DMS79 treated with DMSO at 0.1 percent for 48 hours (cell line): ENCODE measurements around the gene SAMD8.

Source experiments
- DNase-seq: peaks from one replicate; lab custom pipeline; 2025; lab: John Stamatoyannopoulos, UW

The SAMD8 gene

DNA sequence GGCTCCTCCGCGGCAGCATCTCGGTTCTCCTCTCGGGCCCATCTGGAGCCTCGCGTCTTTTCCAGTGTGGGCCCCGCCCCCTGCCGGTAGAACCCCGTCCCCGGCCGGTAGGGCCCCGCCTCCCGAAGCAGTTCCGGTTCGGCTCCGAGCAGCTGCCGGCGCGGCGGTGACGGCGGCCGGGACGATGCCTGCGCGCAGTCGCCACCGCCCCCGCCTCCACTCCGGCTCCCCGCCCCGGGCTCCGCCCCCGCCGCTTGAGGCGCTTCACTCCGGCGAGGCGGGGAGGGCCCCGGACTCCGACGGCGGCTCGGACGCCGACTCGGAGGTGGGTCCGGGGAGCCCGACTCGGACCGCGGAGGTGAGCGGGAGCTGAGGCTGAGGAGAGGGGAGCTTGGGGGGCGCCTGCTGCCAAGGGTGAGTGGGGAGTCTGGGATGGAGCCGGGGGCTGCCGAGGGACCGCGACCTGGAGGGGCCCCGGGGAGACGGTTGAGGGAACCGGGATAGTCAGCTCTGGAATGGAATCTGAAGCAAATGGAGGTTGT, at the start of gene SAMD8:
SAMD8 (plus strand) TSS at position 292 of the 542 bp plus-strand sequence. CDS start 38,873 bp downstream, outside the sequence.
- peak; percentile 76 for DNase-seq

DNA sequence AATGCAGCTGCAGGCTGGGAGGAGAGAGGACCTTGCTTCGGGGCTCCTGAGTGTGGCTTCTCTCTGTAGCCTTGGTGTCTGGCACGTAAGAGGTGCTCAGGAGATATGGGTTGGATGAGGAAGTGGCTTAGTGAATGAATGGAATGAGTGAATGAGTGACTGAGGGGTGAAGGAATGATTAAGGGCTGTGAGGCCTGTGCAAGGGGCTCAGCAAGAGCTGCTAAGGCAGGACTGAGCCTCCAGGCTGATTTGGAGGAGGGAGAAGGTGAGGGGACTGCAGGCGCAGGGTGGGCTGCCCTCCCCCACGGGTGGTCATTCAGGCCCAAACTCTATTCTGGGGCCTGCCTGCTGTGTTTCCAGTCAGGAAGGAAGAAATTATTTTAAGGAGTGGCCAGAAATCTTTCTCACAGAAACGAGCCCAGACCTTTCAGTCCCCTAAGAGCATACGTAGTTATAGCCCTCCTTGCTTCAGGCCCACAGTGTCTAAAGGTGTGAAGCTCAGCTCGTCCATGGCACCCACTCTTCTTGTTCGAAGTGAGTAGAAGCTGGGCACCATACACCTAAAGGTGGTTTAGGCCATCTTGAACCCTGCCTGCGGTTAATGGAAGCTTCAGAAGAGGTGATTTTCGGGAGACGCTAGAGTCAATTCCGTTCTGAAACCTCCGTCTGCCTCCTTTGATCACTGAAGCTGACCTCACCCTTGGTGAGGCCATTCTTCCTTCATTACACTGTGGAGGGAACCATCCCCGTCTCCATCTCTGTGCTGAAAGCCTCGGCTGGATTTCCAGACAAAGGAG, 49.5 kb upstream of the SAMD8 start:
- no peak for DNase-seq

DNA sequence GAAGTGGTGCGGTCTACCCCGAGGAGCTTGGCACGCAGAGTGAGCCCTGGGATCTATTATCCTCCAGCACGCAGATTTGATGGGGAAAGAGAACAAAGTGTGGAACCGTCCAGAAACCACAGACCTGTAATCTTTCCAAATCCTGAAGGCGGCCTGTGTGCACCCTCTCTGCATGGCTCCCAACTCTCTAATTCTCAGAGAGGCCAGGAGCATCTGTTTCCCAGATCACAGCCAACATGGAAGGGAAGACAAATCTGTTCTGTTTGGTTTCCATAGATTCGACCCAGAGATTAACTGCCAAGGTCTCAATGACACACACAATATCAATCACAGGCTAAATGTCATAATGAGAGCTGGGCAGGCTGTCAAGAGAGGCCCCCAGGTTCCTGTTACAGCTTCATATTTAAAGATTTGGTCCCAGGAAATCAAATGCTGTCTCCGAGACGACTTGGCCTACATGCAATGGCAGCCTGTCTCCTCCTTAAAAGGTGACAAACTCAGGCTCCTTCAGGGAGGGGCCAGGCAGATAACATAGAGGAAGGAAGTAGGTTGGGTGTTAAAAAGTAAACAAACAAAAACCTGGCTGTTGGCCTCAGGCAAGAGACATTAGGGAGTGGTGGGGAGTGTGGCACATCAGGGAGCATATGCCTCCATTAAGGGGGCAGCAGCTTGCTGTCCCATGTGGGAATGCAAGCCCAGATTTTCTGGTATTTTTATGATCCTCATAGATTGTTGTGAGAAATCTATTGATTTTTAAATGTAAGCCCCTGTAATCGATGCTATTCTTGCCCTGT, 48.8 kb upstream of the SAMD8 start:
- DNase-seq = no peak

DNA sequence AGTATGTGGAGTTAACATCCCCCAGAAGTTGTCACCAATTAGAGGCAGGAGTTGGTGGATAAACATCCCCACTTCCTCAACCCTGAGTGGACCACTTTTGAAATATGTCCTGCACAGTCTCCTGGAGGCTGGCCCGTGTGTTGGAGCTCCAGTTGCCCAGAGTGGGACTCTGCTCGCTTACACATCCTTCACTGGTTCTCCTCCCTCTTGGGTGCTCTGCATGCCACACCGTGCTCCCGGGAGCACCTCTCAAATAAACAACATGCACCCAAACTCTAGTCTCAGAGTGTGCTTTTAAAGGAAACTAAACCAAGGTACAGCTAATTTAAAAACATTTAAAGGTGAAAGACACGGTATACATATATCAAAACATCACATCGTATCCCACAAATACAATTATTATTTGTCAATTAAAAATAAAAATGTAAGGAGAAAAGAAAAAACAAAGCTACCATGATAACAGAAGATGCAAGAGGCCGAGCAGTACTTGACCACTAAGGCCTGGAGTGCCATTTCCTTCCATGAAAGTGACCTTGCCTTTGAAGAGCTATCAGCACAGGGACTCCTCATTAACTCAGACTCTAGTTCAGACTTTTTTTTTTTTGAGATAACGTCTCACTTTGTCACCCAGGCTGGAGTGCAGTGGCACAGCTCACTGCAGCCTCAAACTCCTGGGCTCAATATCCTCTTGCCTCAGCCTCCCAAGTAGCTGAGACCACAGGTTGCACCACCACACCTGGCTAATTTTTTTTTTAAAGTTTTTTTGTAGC, 47.8 kb upstream of the SAMD8 start:
- DNase-seq = no peak

DNA sequence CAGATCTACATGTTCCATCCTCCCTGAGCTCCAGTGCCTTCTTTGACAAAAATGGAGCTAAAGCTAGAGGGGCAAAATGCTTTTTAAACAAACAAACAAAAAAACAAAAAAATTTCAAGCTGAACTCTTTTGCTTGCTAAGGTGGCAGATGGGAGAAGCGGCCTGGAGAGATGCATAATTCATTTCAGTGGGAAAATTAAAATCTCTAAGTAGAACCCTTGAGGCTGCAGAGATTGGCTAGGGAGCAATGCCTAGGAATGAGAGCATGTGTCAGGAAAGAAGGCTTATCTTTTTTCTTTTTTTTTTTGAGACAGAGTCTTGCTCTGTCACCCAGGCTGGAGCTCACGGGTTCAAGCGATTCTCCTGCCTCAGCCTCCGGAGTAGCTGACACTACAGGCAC, 46.4 kb upstream of the SAMD8 start:
- no peak for DNase-seq

DNA sequence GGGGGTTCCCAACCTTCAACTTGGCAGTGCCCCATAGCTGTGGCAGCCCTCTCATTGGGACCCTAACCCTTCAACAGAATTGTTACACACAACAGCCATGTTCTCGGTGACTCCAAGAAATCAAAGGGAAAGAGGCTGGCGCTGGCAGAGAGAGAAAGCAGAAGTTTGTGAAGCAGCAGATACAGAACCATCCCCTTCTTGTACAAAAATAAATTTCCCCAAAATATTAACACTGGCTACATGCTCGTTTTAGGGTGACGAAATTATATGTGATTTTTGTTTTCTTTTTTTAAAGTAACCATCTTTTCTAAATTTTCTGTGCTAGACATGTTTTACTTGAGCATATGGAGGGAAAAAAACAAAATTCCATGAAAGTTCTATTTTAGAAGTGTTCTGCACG, 45.2 kb upstream of the SAMD8 start:
- DNase-seq = no peak

DNA sequence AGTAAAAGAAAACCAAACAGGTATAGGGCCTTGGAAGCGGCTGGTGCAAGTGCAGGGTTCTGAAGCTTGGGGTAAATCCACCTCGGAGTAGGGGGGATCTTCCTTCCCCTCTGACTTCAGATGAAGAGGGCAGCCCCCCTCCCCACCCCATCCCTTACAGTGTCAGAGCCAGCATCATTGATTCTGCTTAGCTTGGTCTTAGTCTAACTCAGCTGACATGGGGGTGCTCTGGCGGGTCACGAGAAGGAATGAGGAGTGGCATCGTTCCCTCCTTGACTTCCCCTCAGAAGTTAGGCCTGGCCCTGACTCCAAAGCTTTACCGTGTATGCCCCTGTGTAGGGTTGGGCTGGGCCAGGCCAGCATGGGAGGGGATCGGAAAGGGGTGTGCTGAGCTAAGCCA, 44.2 kb upstream of the SAMD8 start:
- DNase-seq = no peak

DNA sequence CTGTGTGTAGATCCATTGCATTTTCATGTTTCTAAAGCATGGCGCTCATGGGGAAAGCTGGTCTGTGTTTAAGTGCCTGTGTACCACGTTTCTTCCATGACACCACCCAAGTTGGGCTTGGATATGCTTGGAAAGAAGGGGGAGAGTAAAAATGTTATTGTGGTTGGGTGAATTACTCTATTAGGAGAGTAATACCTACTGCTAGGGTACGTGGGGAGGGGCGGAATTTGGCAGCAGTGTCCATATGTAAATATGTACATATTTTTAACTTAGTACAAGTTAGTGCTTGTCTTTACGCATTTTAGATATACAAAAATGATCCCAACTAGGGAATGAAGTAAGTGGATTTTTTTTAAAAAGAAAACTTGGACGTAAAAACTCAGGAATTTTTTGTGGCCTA, 42.9 kb upstream of the SAMD8 start:
- no peak for DNase-seq

DNA sequence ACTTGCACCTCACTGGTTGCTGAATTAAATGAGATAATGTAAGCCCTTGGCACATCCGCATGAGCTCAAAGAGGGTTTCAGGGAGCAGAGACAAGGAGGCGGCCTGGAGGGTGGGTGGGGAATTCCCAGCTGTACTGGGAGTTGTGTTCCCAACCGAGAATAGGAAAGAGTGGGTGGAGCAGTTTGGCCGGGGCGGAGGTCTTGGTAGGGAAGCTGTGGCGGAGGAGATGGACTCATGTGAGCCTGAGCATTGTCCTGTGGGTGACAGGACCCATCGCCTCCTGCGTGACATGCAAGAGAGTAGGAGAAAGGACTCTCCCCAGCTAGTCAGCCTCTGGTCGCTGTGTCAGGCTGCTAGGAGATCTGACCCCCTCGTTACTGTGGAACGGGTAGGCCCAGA, 41.0 kb upstream of the SAMD8 start:
- DNase-seq = no peak

DNA sequence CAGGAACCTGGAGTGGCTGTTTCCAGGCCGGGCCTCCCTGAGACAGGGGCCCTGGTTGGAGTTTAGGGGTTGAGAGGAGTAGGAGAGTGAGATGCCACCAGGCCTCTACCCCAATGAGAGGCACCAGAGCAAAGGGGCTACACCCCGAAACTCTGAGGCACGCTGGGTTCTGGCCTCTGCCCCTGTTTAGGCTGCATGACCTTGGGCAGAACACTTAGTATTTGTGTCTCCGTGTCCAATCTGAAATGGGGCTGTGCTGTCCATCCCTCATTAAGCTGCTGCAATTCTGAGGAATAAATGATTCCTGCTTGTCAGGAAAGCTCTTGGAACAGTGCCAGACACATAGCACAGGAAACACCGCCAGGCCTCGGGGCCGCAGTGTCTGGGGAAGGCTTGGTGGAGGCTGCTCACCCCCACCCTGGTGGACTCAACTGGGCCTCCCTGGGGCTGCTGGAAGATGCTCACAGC, 40.5 kb upstream of the SAMD8 start:
- DNase-seq = no peak

DNA sequence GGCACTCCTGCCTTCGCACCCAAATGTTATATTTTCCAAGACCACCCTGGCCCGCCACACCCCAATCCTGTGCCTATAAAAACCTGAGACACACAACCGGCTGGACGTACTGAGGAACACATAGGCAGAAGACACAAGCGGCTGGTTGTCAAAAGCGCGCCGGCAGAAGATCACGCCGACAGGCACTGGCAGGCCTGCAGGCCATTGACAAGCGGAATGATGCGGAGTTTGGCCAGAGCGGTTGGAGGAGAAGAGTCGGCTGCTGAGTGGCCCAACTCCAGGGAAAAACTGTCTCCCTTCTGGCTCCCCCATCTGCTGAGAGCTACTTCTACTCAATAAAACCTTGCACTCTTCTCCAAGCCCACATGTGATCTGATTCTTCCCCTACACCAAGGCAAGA, 39.7 kb upstream of the SAMD8 start:
- no peak for DNase-seq

DNA sequence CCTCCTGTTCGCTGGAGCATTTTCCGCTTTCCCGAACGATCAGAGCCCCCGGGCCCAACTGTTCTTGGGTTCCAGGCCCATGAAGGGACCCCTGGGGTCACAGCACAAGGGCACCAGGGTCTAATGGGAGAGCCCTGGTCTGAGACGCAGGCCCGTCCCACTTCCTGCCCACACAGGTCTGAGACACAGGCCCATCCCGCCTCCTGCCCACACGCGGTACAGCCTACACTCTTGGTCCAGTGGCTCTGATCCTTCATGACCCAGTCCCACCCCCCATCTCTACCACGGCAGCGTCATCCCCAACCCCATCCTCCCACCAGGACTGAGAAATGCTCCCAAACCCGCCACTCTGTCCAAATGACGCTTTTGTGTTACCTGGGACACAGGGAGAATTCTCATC, 38.7 kb upstream of the SAMD8 start:
- no peak for DNase-seq

DNA sequence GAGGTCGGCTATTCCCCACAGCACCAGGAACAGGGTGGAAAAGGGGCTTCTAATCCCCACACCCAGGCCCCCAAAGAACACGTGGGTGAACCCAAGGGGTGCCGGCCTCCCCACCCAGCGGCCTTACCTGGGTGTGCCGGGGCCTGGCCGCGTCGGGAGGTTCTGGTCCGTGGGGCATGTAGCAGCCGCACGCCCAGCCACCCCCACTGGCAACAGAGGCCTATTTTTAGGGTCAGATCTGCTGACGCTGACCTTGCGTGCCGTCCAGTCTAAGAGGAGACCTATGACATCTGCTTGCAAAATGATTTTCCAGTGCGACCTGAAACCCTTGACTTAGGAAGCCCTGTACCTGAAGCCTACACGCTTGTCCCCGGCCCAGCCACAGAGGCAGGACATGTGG, 38.0 kb upstream of the SAMD8 start:
- no peak for DNase-seq

DNA sequence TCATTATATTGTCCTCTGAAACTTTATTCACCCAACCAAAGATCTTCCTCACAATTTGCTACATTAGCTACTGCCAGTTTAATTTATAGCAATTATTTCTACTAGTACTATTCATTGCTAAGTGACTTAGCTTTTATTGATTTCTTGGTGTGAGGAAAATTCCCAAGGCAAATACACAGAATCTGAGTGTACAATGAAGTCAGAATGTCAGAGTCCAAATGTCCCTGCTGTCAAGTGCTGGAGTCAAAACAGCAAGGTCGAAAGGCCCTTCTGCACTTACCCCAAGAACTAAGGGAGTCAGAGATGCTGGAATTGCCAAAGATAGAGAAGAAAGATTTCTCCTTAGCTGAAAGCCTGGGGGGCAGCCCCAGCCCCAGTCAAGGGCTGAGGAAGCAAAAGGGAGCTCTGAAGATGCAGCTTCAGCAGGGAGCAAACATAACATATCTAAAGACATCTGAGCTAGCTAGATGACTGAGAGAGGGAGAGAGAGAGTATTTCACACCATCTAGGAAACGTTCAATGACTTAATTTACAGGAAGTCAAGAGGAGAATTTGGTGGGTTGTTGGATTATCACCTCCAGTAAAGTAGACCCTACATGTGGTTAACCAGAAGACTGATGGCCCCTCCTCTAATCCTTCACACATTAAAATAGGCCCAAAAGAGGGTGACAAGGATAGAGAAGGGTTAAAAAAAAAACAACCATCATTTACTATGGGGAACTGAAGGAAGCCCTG, 36.6 kb upstream of the SAMD8 start:
- no peak for DNase-seq

DNA sequence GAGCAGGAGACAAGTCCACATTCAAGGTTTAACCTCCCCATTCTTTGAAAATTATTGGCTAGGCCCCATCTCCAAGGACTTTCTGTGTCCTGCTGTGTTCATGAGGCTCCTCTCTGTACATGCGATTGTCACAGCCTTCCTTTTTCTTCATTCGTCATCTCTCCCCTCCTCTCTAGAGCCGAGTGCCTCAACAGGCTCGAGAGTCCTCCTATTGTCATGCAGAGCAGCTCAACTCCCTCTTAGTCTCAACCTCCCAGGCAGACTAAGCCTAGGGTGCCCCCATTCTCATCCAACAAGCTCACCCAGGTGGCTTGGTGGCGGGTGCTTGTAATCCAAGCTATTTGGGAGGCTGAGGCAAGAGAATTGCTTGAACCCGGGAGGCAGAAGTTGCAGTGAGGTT, 35.1 kb upstream of the SAMD8 start:
- DNase-seq = no peak

DNA sequence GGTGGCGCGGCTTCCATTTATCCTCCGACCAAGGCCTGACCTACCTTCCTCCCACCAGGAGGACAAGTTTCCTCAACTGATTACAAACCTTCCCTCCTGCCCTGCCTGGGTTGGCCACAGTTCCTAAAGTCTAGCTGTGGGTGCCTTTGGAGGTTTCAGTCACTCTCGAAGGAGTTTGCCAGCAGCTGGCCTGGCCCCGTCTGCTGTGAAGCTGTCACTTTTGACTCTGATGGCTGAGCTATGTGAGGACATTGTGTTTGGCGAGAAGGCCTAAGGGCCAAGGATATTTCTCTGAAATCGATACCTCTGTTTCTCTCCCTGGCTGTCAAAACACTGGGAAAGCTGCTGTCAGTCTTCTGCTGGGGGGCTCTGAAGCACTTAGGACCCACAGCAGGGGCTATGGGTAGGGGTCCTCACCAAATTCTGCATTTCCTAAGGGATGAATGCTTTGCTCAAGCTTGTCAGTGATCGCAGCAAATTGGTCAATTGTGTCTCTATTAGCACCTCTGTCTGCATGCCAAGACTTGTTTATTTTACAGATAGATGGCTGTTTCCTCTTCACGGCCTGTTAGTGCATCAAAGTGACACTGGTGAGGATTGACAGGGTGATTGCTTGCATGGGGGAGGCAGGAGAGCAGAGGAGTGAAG, 31.9 kb upstream of the SAMD8 start:
- no peak for DNase-seq

DNA sequence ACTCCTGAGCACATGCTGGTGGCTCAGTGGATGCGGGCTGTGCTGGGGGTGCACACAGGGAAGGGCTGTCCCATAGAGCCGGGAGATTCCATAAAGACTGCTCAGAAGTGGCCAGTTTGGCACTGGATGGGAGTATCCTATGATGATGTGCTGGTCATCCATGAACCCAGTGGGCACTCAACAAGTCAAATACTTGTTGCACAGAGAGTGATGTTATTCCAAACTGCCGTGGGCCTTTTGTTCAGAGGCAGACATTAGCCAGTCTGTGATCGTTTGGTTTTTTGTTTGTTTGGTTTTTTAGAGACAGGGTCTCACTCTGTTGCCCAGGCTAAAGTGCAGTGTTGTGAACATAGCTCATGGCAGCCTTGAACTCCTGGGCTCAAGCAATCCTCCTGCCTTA, 30.9 kb upstream of the SAMD8 start:
- DNase-seq = no peak

DNA sequence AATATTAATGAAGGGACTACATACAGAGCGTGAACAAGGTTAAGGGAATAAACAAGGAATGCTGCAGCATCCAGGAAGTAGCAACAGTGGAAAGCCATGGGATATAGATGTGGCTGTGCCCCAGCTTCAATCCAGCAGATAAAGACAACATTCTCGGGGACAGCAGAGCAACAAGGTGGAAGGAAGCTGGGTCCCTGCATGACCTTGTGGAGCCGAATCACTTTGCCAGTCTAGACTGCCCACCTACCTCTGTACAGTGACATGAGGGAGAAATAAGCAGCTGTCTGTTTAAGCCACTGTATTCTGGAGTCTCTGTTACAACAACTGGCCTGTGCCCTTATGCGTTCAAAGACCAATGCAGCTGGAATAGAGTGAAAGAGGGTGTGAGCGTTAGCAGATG, 30.1 kb upstream of the SAMD8 start:
- no peak for DNase-seq

DNA sequence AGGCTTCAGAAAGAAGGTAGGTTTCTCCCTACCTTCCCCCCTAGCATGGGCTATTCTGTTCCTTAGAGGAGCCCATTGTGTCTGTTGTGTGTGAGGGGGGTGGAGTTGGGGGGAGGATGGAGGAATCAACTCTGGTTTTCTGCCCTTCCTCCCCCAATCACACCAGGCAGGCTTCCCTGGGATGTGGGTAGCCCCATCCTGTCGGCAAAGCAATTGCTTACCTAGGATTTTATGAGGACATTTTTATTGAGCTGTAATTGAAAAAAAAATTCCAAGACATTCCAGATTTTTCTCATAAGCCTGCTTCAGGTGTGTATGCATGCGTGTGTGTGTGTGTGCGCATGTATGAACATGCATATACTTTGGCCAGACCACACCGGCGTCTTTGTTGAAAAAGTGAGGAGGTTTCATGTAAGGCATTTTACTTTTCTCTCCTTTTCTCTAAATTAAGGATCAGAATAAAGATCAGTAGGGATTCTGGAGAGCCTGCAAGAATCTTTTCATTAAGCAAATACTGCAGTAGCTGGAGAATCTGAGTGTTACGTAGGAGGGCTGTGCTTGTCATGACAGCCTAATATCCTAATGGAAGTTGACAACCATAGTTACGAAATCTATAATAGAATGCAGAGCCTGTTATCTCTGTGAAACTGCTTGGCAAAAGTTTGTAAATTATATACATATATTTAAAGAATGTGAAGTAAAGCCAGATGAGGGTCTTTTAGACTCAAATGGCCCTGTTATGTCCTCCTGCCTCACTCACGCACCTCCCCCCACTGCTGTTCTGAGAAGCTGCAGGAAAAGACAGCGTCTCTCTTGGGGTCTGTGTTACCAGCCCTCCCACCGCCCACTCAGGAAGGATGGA, 27.3 kb upstream of the SAMD8 start:
- no peak for DNase-seq

DNA sequence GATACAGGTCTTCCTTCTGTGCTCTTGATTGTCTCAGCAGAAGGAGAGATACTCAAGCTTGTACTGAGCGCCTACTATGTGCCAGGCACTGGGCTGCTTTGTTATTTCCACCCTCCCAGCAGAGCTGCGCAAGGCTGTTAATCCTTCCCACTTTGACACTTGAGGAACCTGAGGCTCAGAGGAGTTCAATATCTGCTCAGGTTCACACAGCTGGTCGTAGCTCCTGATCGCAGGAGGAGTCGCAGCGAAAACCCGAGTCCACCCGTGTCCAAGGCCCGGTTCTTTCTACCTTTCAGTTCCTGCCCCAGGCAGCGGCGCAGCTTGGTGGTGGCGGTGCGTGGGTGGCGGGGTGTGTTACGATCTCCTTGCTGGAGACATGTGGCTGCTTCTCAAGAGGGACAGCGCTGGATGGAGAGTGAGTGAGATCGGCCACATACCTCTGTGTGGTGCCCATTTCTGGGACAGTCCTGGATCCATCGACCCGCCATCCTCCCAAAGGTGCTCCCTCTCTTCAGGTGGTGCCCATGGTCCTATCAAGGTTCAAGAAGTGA, 26.5 kb upstream of the SAMD8 start:
- DNase-seq = no peak
